Activated CD4-positive, CD25-positive, alpha-beta regulatory T cell treated with anti-CD3 and anti-CD28 coated beads, Interleukin-2, amount 50 U/mL, for 24 hours (primary cell): Measurements from ENCODE around the gene SAT1.

ENCODE experiments used
- ATAC-seq, 2 donors: fragments of 150-1000 bp; cut with Tn5 transposase; one replicate each; pipeline ENCODE4 v1.10.0; 2021; ENCODE audit warnings: mild to moderate bottlenecking in 1 of 2, moderate library complexity in 1 of 2

Gene SAT1

GRCh38 chrX:23779025-23779424 lies 3.9 kb upstream of the SAT1 start:
- no peak for ATAC-seq

DNA sequence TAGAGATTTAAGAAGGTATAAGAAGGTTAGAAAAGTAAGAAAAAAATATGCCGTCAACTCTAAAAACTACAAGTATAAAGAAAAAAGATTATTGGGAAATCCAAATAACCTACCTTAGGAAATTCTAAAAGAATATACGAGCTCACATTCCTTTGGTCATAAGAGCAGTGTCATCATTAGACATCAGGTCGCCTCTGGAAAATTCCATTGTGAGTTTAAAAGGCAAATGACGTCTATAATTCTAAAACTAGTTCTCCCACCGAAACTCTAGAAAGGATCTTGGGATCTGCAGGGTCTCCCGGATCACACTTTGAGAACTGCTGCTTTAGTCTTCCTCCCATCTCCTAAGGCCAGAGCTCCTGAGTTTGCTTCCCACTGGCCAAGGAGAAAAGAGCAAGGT lies 518 bp upstream of the SAT1 start:
- ATAC-seq, result no peak

- ATAC-seq, result no peak
Observed at GRCh38 chrX:23783589-23784469, 856 bp downstream of the SAT1 start.

- no peak for ATAC-seq
Observed at GRCh38 chrX:23784470-23785331, 1.7 kb downstream of the SAT1 start.

DNA sequence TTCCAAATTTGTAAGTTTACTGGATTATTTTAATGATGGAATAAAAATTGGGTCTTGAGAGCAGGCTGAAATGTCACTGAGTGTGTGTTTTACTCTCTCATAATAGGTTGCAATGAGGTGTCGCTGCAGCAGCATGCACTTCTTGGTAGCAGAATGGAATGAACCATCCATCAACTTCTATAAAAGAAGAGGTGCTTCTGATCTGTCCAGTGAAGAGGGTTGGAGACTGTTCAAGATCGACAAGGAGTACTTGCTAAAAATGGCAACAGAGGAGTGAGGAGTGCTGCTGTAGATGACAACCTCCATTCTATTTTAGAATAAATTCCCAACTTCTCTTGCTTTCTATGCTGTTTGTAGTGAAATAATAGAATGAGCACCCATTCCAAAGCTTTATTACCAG lies 2.6 kb downstream of the SAT1 start:
- no peak for ATAC-seq

DNA sequence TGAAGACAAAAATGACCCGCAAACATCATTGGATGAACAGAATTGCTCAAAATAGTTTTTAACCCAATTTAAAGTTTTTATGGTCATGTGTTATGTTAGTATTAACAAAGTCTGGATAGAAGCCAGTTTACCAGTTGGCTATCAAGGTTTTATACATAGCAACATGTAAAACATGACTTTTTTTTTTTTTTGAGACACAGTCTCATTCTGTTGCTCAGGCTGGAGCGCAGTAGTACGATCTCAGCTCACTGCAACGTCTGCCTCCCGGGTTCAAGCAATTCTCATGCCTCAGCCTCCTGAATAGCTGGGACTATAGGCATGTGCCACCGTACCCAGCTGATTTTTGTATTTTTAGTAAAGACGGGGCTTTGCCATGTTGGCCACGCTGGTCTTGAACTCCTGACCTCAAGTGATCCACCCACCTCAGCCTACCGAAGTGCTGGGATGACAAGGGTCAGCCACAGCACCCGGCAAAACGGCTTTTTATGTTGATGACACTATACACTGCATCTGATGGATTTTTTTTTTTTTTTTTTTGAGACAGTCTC lies 3.4 kb downstream of the SAT1 start:
- ATAC-seq, result no peak

DNA sequence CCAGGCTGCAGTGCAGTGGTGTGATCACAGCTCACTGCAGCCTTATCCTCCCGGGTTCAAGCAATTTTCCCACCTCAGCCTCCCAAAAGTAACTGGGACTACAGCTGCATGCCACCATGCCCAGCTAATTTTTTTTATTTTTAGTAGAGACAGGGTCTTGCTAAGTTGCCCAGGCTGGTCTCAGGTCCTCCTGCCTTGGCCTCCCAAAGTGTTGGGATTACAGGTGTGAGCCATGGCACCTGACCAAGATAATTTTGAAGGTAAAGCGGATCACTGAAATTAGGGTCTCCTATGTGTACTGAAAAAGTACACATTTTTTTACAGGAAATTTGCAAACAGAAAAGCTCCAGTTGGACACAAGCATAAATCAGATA lies 4.8 kb downstream of the SAT1 start:
- ATAC-seq, result no peak

DNA sequence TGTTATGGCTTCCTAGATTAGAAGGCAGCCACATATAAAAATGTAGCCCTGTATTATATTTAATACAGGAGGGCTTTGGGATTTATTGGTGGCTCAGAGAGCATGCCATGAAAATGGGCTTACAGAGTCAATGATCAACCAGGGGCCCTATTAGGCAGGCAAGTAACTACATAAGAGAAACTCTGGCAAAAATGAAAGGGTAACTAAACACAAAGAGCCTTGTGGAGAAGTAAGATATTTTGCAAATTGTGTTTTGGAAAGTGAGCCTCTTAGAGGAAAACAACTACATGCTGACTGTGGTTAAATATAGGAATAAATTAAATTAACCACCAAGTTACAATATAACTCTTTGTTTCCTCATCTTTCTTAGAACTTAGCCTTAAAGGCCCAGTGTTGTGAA lies 5.5 kb downstream of the SAT1 start:
- ATAC-seq, result peak in 1 of 2 donors; percentile 22

GRCh38 chrX:23788946-23789345 lies 6.0 kb downstream of the SAT1 start:
- no peak for ATAC-seq

GRCh38 chrX:23789386-23790154 lies 6.6 kb downstream of the SAT1 start:
- no peak for ATAC-seq

DNA sequence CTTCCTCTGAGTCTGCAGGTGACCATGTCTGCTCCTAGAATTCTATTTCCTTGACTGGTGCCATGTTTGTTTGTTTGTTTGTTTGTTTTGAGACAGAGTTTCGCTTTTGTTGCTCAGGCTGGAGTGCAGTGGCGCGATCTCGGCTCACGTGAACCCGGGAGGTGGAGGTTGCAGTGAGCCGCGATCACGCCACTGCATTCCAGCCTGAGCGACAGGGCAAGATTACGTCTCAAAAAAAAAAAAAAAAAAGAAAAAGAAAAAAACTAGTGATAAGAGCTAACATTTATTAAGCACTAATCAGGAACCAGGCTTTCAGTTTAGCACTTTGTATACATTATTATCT lies 7.2 kb downstream of the SAT1 start:
- ATAC-seq, result no peak

DNA sequence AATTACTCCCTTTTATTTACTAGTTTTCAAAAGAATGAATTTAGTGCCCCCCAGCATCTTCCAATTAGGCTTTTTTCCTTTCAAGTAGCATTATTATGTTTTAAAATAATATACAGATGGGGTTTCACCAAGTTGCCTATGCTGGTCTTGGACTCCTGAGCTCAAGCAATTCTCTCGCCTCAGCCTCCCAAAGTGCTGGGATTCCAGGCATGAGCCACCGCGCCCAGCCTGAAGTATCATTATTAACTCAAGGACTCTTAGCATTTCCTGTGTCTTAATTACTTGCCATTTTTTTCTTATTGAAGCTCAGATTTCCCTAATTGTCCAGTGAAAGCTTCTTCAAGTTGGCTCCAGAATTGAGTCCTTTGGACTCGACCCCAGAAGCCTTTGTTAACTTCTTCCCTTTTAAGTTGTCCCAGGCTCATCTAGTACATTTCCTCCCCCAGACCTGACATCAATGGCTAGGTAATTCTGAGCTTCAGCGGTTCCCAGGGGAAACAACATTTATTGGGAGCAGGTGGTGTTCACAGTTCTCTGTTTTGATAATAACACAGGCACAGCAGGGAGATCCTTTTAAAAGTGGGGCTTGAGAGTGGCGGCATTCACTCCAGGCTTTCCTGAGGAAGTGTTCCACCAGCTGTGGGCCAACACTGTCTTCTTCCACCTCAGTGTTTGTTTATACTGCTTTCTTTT lies 10.0 kb downstream of the SAT1 start:
- ATAC-seq, result no peak

- no peak for ATAC-seq
Observed at GRCh38 chrX:23795221-23795620, 12.2 kb downstream of the SAT1 start.

GRCh38 chrX:23797371-23798128 lies 14.6 kb downstream of the SAT1 start:
- ATAC-seq, result peak in 1 of 2 donors; percentile 60

- ATAC-seq, result no peak
Observed at GRCh38 chrX:23799469-23800065, 16.6 kb downstream of the SAT1 start.

DNA sequence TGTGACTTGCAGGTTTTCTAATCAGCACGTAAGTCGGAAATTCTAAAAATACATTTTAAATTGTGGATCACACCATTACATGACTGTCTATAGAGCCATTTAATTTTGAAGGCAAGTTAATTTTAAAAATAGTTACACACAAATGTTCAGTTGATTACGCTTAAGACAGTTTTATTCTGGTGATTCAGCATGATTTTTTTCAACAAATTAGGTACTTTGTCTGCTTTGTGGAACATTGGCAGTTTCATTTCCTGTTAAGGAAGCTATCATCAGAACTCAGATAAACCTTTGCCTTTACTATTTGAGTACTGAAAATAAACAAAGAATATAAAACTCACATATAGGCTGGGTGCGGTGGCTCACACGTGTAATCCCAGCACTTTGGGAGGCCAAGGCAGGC lies 19.5 kb downstream of the SAT1 start:
- ATAC-seq, result no peak

- no peak for ATAC-seq
Observed at GRCh38 chrX:23803931-23804381, 21.0 kb downstream of the SAT1 start.

DNA sequence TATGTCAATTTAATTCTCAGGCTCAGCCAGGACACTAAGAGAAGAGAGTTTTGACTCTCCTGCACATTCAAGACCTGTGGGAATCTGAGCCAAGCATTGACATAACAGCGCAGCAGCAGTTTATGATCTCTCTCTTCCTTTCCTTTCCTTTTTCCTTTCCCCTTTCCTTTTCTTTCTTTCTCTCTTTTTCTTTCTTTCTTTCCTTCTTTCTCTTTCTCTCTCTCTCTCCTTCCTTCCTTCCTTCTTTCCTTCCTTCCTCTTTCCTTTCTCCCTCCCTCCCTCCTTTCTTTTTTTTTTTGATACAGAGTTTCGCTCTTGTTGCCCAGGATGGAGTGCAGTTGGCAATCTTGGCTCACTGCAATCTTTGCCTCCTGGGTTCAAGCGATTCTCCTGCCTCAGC lies 21.6 kb downstream of the SAT1 start:
- no peak for ATAC-seq

GRCh38 chrX:23805389-23805788 lies 22.4 kb downstream of the SAT1 start:
- no peak for ATAC-seq

GRCh38 chrX:23810279-23810678 lies 27.3 kb downstream of the SAT1 start:
- no peak for ATAC-seq

GRCh38 chrX:23811108-23811651 lies 28.2 kb downstream of the SAT1 start:
- no peak for ATAC-seq
